GM23338 (cell line): ENCODE data around the gene THSD7A. TPM values are rescaled to one million over a fixed set of nuclear protein-coding genes. Genes with fewer than 3 reads are reported as not detected.

Source experiments
- ATAC-seq: fragments of 200-7000 bp; cut with Tn5 transposase; 3 replicates; pipeline ENCODE4 v1.9.1; 2020
- DNase-seq: peaks from one replicate; pipeline ENCODE4 v3.0.0-alpha.2; 2015; ENCODE audit warnings: low spot score
- H2AFZ ChIP-seq: fragments of 200-600 bp; sonication (generic); 2 replicates; pipeline ENCODE4 v1.8.0; 2016; ENCODE audit warnings: antibody characterized with exemption, mild to moderate bottlenecking, moderate library complexity
- H3F3A ChIP-seq: fragments of 200-600 bp; sonication (generic); replicated peaks from 2 replicates; pipeline ENCODE4 v1.8.0; 2017; ENCODE audit warnings: antibody characterized with exemption, mixed run types, low read depth
- H3K27ac ChIP-seq: fragments of 200-600 bp; sonication (generic); 2 replicates; pipeline ENCODE4 v1.6.1; 2016; ENCODE audit warnings: low read depth
- H3K27me3 ChIP-seq: fragments of 200-600 bp; sonication (generic); 2 replicates; pipeline ENCODE4 v1.8.0; 2016; ENCODE audit warnings: mild to moderate bottlenecking, mixed run types, moderate library complexity; ENCODE audit not compliant: insufficient read depth
- H3K36me3 ChIP-seq: fragments of 200-600 bp; sonication (generic); 2 replicates; pipeline ENCODE4 v1.8.0; 2016; ENCODE audit warnings: mild to moderate bottlenecking; ENCODE audit not compliant: insufficient read depth
- H3K4me1 ChIP-seq: fragments of 200-600 bp; sonication (generic); 2 replicates; pipeline ENCODE4 v1.8.0; 2016; ENCODE audit warnings: mild to moderate bottlenecking, moderate library complexity; ENCODE audit not compliant: insufficient read depth
- H3K4me2 ChIP-seq: fragments of 200-600 bp; sonication (generic); 2 replicates; pipeline ENCODE4 v1.7.1; 2017; ENCODE audit warnings: mixed run types
- H3K4me3 ChIP-seq: fragments of 200-600 bp; sonication (generic); 2 replicates; pipeline ENCODE4 v1.6.1; 2016; ENCODE audit warnings: mixed run types
- H3K79me2 ChIP-seq: fragments of 200-600 bp; sonication (generic); replicated peaks from 2 replicates; pipeline ENCODE4 v1.8.0; 2017; ENCODE audit warnings: mild to moderate bottlenecking; ENCODE audit not compliant: insufficient read depth
- H3K9me2 ChIP-seq: fragments of 200-600 bp; sonication (generic); 2 replicates; pipeline ENCODE4 v1.8.0; 2017; ENCODE audit not compliant: insufficient read depth
- H4K20me1 ChIP-seq: fragments of 200-600 bp; sonication (generic); replicated peaks from 2 replicates; pipeline ENCODE4 v1.8.0; 2017; ENCODE audit warnings: mild to moderate bottlenecking; ENCODE audit not compliant: insufficient read depth
- H3K27ac Mint-ChIP-seq: 2 replicates; pipeline ENCODE4 v1.8.0; 2020; ENCODE audit warnings: inconsistent platforms, mild to moderate bottlenecking, moderate library complexity, mixed read lengths
- H3K27me3 Mint-ChIP-seq: 3 replicates; pipeline ENCODE4 v1.8.0; 2022; ENCODE audit warnings: low read depth, mild to moderate bottlenecking, moderate library complexity, mixed read lengths, inconsistent platforms; ENCODE audit not compliant: insufficient read depth, poor library complexity
- H3K36me3 Mint-ChIP-seq: 3 replicates; pipeline ENCODE4 v1.8.0; 2021; ENCODE audit warnings: low read depth, mild to moderate bottlenecking, inconsistent platforms, moderate library complexity, mixed read lengths
- H3K4me1 Mint-ChIP-seq: 3 replicates; pipeline ENCODE4 v1.8.0; 2020; ENCODE audit warnings: mild to moderate bottlenecking, inconsistent platforms, mixed read lengths
- H3K4me3 Mint-ChIP-seq: 3 replicates; pipeline ENCODE4 v1.8.0; 2021; ENCODE audit warnings: moderate library complexity, mild to moderate bottlenecking, inconsistent platforms, mixed read lengths
- H3K9me3 Mint-ChIP-seq: 3 replicates; pipeline ENCODE4 v1.8.0; 2020; ENCODE audit warnings: moderate library complexity, mild to moderate bottlenecking, inconsistent platforms, mixed read lengths
- CREB1 ChIP-seq: fragments of 250-450 bp; sonication (Bioruptor Pico); IDR thresholded peaks from 2 replicates; pipeline ENCODE4 v1.5.0; 2020; ENCODE audit warnings: low read depth, mild to moderate bottlenecking, moderate library complexity
- ETS1 ChIP-seq: IDR thresholded peaks from 2 replicates; pipeline ENCODE4 v1.6.1; 2016; ENCODE audit warnings: antibody characterized with exemption
- EZH2 ChIP-seq: fragments of 200-600 bp; sonication (generic); IDR thresholded peaks from one replicate; pipeline ENCODE4 v1.8.0; 2017; ENCODE audit warnings: antibody characterized with exemption, mild to moderate bottlenecking, low read depth; ENCODE audit not compliant: unreplicated experiment
- EZH2phosphoT487 ChIP-seq: fragments of 200-600 bp; sonication (generic); IDR thresholded peaks from one replicate; pipeline ENCODE4 v1.8.1; 2018; ENCODE audit warnings: antibody characterized with exemption; ENCODE audit not compliant: unreplicated experiment
- JUNB ChIP-seq: IDR thresholded peaks from one replicate; pipeline ENCODE4 v1.6.1; 2016; ENCODE audit warnings: antibody characterized with exemption; ENCODE audit not compliant: unreplicated experiment
- NANOG ChIP-seq: IDR thresholded peaks from 2 replicates; pipeline ENCODE4 v1.6.1; 2016; ENCODE audit warnings: antibody characterized with exemption, borderline replicate concordance
- POLR2AphosphoS5 ChIP-seq: IDR thresholded peaks from 2 replicates; pipeline ENCODE4 v1.6.1; 2016; ENCODE audit warnings: antibody characterized with exemption, low read depth
- REST ChIP-seq: IDR thresholded peaks from one replicate; pipeline ENCODE4 v1.6.1; 2018; ENCODE audit warnings: antibody characterized with exemption; ENCODE audit not compliant: unreplicated experiment
- STAT1 ChIP-seq: IDR thresholded peaks from one replicate; pipeline ENCODE4 v1.6.1; 2016; ENCODE audit warnings: antibody characterized with exemption; ENCODE audit not compliant: unreplicated experiment
- ZNF114 ChIP-seq: fragments of 250-450 bp; sonication (Bioruptor Pico); IDR thresholded peaks from 2 replicates; pipeline ENCODE4 v1.5.0; 2020; ENCODE audit warnings: mild to moderate bottlenecking, moderate library complexity
- ZNF331 ChIP-seq: fragments of 250-450 bp; sonication (Bioruptor Pico); IDR thresholded peaks from 2 replicates; pipeline ENCODE4 v1.5.0; 2020; ENCODE audit warnings: low read depth, mild to moderate bottlenecking, moderate library complexity
- ZNF462 ChIP-seq: fragments of 250-450 bp; sonication (Bioruptor Pico); IDR thresholded peaks from 2 replicates; pipeline ENCODE4 v1.5.0; 2020; ENCODE audit warnings: mild to moderate bottlenecking, moderate library complexity
- polyA plus RNA-seq: library from polyadenylated mRNA; unstranded; fragments of >200 nt; fragmentation: Nextera tagmentation; extraction: Ambion mirVana; gene quantifications from 2 replicates; pipeline ENCODE4 v1.2.1, GENCODE V29; 2016
- total RNA-seq: library from RNA; depleted of rRNA; stranded (reverse); fragments of >200 nt; shearing (Covaris generic); gene quantifications from 2 replicates; pipeline ENCODE4 v1.2.3, GENCODE V29; 2014
- TF ChIP-seq, protein P1 (sequence below), 2 experiments: fragments of 200-600 bp in 1 of 2; sonication (generic) in 1 of 2; conservative IDR thresholded peaks; 2 replicates each; pipeline versions ENCODE4 v1.5.1 to v1.6.1; 2016 to 2017; ENCODE audit warnings: antibody characterized with exemption in 2 of 2, low read depth in 2 of 2, mild to moderate bottlenecking in 2 of 2, moderate library complexity in 1 of 2

THSD7A gene
- total and polyA plus RNA-seq, 2 experiments from 2014 or later = 1.3 to 2.1 TPM

DNA sequence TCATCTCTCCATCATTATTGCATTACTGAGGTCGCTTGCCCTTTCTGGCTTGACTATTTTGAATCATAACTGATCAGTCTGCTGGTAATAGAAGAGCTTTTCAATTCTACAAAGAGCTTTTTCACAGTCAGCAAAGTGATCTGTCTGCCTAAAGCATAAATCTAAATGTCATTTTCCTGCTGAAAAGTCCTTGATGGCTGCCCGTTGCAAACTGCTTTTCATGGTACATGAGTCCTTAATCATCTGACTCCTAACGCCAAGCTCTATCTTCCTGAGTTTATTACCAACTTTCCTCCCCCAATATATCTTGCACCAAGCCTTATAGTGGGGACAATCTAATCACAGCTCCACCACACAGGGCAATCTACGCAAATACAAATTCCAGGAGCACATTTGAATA, 39.8 kb downstream of the THSD7A start:
- H4K20me1 ChIP-seq = no peaks in the 10 kb centered on the region
- H3K27ac Mint-ChIP-seq = no peak overlapping the region
- no peaks in the 10 kb centered on the region for H3K9me2 ChIP-seq
- no peak overlapping the region for H3K4me3 Mint-ChIP-seq
- H3K4me1 ChIP-seq = no peaks in the 10 kb centered on the region
- H2AFZ ChIP-seq = 0 out of 2 replicates have a peak overlapping the region, but pooled peaks have one; percentile 11
- H3K36me3 Mint-ChIP-seq = no peaks in the 10 kb centered on the region
- ATAC-seq = no peak
- TF ChIP-seq STAT1 = no peak
- no peak for TF ChIP-seq NANOG
- TF ChIP-seq REST = no peak
- TF ChIP-seq POLR2AphosphoS5 = no peak
- TF ChIP-seq JUNB = no peak
- no peak for TF ChIP-seq ZNF462 (CRISPR knock-in tag)
- TF ChIP-seq CREB1 (CRISPR knock-in tag) = no peak
- no peak for TF ChIP-seq EZH2
- TF ChIP-seq ZNF114 (CRISPR knock-in tag) = no peak
- no peak for TF ChIP-seq EZH2phosphoT487
- no peak for TF ChIP-seq ZNF331 (CRISPR knock-in tag)
- TF ChIP-seq ETS1 = no peak
- TF ChIP-seq, protein P1, sequence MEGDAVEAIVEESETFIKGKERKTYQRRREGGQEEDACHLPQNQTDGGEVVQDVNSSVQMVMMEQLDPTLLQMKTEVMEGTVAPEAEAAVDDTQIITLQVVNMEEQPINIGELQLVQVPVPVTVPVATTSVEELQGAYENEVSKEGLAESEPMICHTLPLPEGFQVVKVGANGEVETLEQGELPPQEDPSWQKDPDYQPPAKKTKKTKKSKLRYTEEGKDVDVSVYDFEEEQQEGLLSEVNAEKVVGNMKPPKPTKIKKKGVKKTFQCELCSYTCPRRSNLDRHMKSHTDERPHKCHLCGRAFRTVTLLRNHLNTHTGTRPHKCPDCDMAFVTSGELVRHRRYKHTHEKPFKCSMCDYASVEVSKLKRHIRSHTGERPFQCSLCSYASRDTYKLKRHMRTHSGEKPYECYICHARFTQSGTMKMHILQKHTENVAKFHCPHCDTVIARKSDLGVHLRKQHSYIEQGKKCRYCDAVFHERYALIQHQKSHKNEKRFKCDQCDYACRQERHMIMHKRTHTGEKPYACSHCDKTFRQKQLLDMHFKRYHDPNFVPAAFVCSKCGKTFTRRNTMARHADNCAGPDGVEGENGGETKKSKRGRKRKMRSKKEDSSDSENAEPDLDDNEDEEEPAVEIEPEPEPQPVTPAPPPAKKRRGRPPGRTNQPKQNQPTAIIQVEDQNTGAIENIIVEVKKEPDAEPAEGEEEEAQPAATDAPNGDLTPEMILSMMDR (conservative IDR thresholded peaks at IDR 0.05; ENCODE audit: low read depth in 2 of 2) = no peak
- no peaks in the 10 kb centered on the region for H3K27me3 ChIP-seq
- no peak overlapping the region for H3K27ac ChIP-seq
- no peaks in the 10 kb centered on the region for H3K27me3 Mint-ChIP-seq
- no peaks in the 10 kb centered on the region for H3F3A ChIP-seq
- H3K4me2 ChIP-seq = no peak overlapping the region
- H3K9me3 Mint-ChIP-seq = no peaks in the 10 kb centered on the region
- H3K36me3 ChIP-seq = no peaks in the 10 kb centered on the region
- no peaks in the 10 kb centered on the region for H3K4me1 Mint-ChIP-seq
- H3K4me3 ChIP-seq = no peak overlapping the region
- H3K79me2 ChIP-seq = no peaks in the 10 kb centered on the region
- no peak for DNase-seq
